Measurements from ENCODE around the gene EMC1.
"Not testable (repeated sequence)": the region's sequence is repeated elsewhere in the genome, so short reads cannot be mapped to it uniquely, and the experiment has no call there.

The EMC1 gene

GRCh38 chr1:19220080-19220846 is 31.1 kb downstream of the EMC1 start:
- in situ Hi-C loops (cut with HindIII; ENCODE audit: low sequenced_read_pairs), result no loop called here

GRCh38 chr1:19219451-19219850 is 31.9 kb downstream of the EMC1 start:
- in situ Hi-C loops (cut with HindIII; ENCODE audit: low sequenced_read_pairs), result no loop called here

GRCh38 chr1:19216585-19216984 is 34.7 kb downstream of the EMC1 start:
- in situ Hi-C loops (cut with HindIII; ENCODE audit: low sequenced_read_pairs), result not testable (repeated sequence)

- in situ Hi-C loops (cut with HindIII; ENCODE audit: low sequenced_read_pairs), result no loop called here
Observed at GRCh38 chr1:19213580-19213979, 37.7 kb downstream of the EMC1 start.

- in situ Hi-C loops (cut with HindIII; ENCODE audit: low sequenced_read_pairs), result no loop called here
Observed at GRCh38 chr1:19212167-19212566, 39.2 kb downstream of the EMC1 start.

GRCh38 chr1:19210772-19211549 is 40.4 kb downstream of the EMC1 start:
- in situ Hi-C loops (cut with HindIII; ENCODE audit: low sequenced_read_pairs), result no loop called here

GRCh38 chr1:19209990-19210771 is 41.1 kb downstream of the EMC1 start, which contains the start of gene UBR4:
TSS of gene UBR4 (minus strand) at chr1:19210266. CDS start at chr1:19210248, 18 bp downstream.
- in situ Hi-C loops (cut with HindIII; ENCODE audit: low sequenced_read_pairs), result no loop called here

- in situ Hi-C loops (cut with HindIII; ENCODE audit: low sequenced_read_pairs), result no loop called here
Observed at GRCh38 chr1:19209439-19209989, 41.8 kb downstream of the EMC1 start.

GRCh38 chr1:19208710-19209438 is 42.5 kb downstream of the EMC1 start:
- in situ Hi-C loops (cut with HindIII; ENCODE audit: low sequenced_read_pairs), result no loop called here

- in situ Hi-C loops (cut with HindIII; ENCODE audit: low sequenced_read_pairs), result no loop called here
Observed at GRCh38 chr1:19206947-19207346, 44.4 kb downstream of the EMC1 start.

- in situ Hi-C loops (cut with HindIII; ENCODE audit: low sequenced_read_pairs), result no loop called here
Observed at GRCh38 chr1:19205845-19206244, 45.5 kb downstream of the EMC1 start.

GRCh38 chr1:19205403-19205802 is 45.9 kb downstream of the EMC1 start:
- in situ Hi-C loops (cut with HindIII; ENCODE audit: low sequenced_read_pairs), result no loop called here

GRCh38 chr1:19204446-19205266 is 46.7 kb downstream of the EMC1 start:
- in situ Hi-C loops (cut with HindIII; ENCODE audit: low sequenced_read_pairs), result no loop called here

- in situ Hi-C loops (cut with HindIII; ENCODE audit: low sequenced_read_pairs), result no loop called here
Observed at GRCh38 chr1:19203440-19203839, 47.9 kb downstream of the EMC1 start.

- in situ Hi-C loops (cut with HindIII; ENCODE audit: low sequenced_read_pairs), result no loop called here
Observed at GRCh38 chr1:19202396-19202795, 48.9 kb downstream of the EMC1 start.

GRCh38 chr1:19199969-19200604 is 51.2 kb downstream of the EMC1 start:
- in situ Hi-C loops (cut with HindIII; ENCODE audit: low sequenced_read_pairs), result no loop called here

- in situ Hi-C loops (cut with HindIII; ENCODE audit: low sequenced_read_pairs), result no loop called here
Observed at GRCh38 chr1:19199329-19199968, 51.9 kb downstream of the EMC1 start.

- in situ Hi-C loops (cut with HindIII; ENCODE audit: low sequenced_read_pairs), result no loop called here
Observed at GRCh38 chr1:19198820-19199219, 52.5 kb downstream of the EMC1 start.

- in situ Hi-C loops (cut with HindIII; ENCODE audit: low sequenced_read_pairs), result no loop called here
Observed at GRCh38 chr1:19197845-19198244, 53.5 kb downstream of the EMC1 start.

Data from endothelial cell of hepatic sinusoid (primary cell).